Hypothalamus (tissue), 51 donors: ENCODE data around the gene WDR75.

Experiments used
- DNase-seq, 51 donors: peaks; one replicate each; lab custom pipeline; 2025; lab: John Stamatoyannopoulos, UW

The WDR75 gene

GRCh38 chr2:189524746-189525145 is 83.5 kb downstream of the WDR75 start:
- no peak for DNase-seq
